A172 (cell line): Measurements from ENCODE around the gene ZNF732. TPM values are rescaled to one million over a fixed set of nuclear protein-coding genes. Genes with fewer than 3 reads are reported as not detected.
"Not testable (repeated sequence)": the region's sequence is repeated elsewhere in the genome, so short reads cannot be mapped to it uniquely, and the experiment has no call there.

Source experiments
- DNase-seq: peaks from one replicate; pipeline ENCODE4 v3.0.0-alpha.2; 2015; ENCODE audit warnings: low spot score
- total RNA-seq: library from RNA; depleted of rRNA; stranded (reverse); fragments of >200 nt; shearing (Covaris generic); gene quantifications from 2 replicates; pipeline ENCODE4 v1.2.3, GENCODE V29; 2014; rRNA removed

The ZNF732 gene
- total RNA-seq, 1 experiment from 2014 or later, result not detected

DNA sequence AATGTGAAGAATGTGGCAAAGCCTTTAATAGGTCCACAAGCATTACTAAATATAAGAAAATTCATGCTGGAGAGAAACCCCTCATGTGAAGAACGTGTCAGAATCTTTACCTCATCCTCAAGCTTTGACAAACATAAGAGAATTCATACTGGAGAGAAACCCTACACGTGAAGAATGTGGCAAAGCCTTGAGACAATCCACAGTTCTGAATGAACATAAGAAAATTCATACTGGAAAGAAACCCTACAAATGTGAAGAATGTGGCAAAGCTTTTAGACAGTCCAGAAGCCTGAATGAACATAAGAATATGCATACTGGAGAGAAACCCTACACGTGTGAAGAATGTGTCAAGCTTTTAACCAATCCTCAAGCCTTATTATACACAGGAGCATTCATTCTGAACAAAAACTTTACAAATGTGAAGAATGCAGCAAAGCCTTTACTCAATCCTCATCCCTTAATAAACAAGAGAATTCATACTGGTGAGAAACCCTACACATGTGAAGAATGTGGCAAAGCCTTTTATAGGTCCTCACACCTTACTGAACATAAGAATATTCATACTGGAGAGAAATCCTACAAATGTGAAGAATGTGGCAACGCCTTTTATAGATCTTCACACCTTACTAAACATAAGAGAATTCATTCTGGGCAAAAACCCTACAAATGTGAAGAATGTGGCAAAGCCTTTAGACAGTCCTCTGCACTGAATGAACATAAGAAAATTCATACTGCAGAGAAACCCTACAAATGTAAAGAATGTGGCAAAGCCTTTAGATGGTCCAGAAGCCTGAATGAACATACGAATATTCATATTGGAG lies 51.1 kb downstream of the ZNF732 start:
- DNase-seq, result no peak

- no peak for DNase-seq
These were observed 53.1 kb downstream of the ZNF732 start for GRCh38 chr4:252065-252601.

DNA sequence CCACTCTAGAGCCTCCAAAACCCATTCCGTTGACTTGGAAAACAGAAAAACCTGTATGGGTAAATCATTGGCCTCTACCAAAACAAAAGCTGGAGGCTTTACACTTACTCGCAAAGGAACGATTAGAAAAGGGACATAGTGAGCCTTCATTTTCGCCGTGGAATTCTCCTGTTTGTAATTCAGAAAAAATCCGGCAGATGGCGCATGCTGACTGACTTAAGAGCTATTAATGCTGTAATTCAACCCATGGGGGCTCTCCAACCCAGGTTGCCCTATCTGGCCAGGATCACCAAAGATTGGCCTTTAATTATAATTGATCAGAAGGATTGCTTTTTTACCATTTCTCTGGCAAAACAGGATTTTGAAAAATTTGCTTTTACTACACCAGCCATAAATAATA lies 60.8 kb downstream of the ZNF732 start:
- DNase-seq, result peak; percentile 7

DNA sequence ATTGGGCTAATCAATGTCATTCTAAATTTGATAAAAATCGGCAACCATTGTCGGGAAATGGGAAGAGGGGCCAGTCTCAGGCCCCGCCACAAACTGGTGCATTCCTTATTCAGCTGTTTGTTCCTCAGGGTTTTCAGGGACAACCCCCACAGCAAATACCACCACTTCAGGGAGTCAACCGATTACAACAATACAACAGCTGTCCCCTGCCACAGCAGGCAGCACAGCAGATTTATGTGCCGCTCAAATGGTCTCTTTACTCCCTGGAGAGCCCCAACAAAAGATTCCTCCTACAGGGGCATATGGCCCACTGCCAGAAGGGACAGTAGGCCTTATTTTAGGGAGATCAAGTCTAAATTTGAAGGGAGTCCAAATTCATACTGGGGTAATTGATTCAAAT lies 61.8 kb downstream of the ZNF732 start:
- no peak for DNase-seq

GRCh38 chr4:242121-242848 lies 63.0 kb downstream of the ZNF732 start:
- DNase-seq, result peak; percentile 35

GRCh38 chr4:241411-241810 lies 63.9 kb downstream of the ZNF732 start:
- DNase-seq, result not testable (repeated sequence)

GRCh38 chr4:236028-236427 lies 69.2 kb downstream of the ZNF732 start:
- no peak for DNase-seq

- DNase-seq, result no peak
These were observed 71.1 kb downstream of the ZNF732 start for GRCh38 chr4:234178-234577.

GRCh38 chr4:223913-224497 lies 81.3 kb downstream of the ZNF732 start:
- DNase-seq, result no peak

Other genes with a start within 250 kb of the ZNF732 start
- gene ZNF718, start 181.0 kb downstream of the ZNF732 start, total RNA-seq, result not detected in 2 replicates
- gene ZNF141, start 32.3 kb upstream of the ZNF732 start, total RNA-seq, result not detected in 2 replicates
- gene ZNF721, start 193.7 kb upstream of the ZNF732 start, total RNA-seq, result 11.9 and 18.5 TPM in 2 replicates
- gene PIGG, start 193.7 kb upstream of the ZNF732 start, total RNA-seq, result 28.3 and 35.4 TPM in 2 replicates